NCI-H82 (cell line): ENCODE data around the gene IQCF5.
"Not testable (repeated sequence)": the region's sequence is repeated elsewhere in the genome, so short reads cannot be mapped to it uniquely, and the experiment has no call there.

Source experiments
- DNase-seq: peaks from one replicate; lab custom pipeline; 2025; lab: John Stamatoyannopoulos, UW

Gene IQCF5

DNA sequence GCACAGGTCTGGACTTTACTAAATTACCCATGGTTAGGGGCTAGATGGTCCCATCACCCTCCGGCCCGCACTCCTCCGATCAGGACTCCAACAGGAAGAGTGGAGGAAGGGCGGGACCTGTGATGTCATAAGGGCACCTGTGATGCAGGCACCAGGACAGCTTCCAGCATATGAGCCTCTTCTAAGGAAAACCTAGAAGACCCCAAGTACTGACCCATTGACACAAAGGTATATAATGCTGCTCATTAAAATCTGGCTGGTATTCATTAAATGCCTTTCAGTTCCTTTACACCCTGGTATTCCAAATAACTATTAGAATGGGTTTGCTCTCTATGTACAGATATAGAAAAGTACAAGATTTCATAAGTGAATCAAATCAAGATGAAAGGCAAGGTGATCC lies at the start of gene IQCF5:
TSS of gene IQCF5 (minus strand) at position 101 of the 400 bp plus-strand sequence. CDS start at position 31, 70 bp downstream.
- DNase-seq = no peak

DNA sequence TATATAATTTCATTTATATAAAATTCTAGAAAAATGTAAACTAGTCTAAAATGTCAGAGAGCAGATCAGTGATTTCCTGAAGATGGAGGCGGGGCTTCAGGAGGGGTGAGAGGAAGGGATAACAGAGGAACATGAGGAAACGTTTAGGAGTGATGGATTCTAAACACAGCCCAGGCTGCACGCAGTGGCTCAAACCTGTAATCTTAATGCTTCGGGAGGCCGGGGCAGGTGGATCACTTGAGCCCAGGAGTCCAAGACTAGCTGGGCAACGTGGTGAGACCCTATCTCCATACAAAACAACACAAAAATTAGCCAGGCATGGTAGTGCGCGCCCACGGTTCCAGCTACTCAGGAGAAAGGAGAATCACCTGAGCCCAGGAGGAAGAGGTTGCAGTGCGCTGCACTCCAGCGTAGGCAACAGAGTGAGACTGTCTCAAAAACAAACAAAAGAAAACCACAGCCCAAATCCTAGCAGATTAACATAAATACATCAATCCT lies 45.7 kb upstream of the IQCF5 start:
- no peak for DNase-seq

DNA sequence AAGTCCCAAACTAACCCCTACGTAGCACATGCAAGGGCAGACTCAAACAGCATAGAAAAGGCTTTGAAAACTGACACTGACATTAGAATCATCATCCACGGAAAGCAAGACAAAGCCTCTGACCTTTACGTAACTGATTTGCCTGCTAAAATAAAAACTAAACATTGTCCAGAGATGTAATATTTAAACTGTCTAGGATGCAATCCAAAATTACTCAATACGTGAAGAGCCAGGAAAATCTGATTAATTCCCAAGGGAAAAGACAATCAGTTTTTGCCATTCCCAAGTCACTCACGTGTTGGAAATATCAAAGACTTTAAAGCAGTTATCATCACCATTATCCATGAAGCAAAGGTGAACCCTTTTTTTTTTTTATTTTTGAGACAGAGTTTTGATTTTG lies 41.0 kb upstream of the IQCF5 start:
- no peak for DNase-seq

DNA sequence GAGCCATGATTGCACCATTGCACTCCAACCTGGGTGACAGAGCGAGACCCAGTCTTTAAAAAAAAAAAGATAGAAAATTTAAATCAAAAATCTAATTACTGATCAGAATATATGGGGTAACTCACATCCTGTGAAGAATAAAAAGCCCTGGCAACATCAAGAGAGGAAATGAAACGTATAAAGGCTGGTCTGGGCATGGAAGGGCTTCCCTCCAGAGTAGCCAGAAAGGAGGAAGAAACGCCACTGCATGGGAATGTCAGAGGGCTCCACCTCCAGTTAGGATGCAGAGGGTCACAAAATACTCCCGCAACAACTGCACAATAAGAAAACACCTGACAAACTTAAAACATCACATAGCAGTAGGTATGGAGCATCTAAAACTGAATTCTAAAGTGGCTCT lies 32.6 kb upstream of the IQCF5 start:
- DNase-seq = no peak

DNA sequence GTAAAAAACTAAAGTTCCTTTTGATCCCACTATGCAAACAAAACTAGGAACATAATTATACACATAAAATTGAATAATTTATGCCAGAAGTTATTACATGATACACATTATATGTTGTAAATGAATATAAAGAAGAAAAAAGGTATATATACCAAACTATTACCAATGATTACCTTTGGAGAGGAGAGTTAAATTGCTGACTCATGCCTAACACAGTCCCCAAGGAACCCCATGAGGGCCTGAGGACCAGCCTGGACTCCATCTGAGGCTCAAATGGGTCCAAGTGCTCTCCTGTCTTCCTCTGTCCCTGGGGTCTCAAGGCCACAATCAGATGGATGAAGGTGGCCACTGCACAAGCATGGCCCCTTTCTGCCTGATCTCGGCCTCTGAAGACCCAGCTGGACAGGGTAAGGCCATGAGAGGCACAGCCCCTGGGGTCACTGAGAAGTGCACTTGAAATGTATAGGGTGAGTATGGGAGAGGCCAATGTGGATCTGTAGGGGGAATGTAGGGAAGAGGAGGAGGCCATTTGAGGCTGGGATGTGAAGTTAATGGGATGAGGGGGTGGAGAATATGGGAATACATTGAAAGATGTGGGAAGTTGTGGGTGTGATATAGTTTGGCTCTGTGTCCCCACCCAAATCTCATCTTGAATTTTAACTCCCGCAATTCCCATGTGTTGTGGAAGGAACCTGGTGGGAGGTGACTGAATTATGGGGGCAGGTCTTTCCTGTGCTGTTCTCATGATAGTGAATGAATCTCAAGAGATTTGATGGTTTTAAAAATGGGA lies 28.8 kb upstream of the IQCF5 start:
- no peak for DNase-seq

DNA sequence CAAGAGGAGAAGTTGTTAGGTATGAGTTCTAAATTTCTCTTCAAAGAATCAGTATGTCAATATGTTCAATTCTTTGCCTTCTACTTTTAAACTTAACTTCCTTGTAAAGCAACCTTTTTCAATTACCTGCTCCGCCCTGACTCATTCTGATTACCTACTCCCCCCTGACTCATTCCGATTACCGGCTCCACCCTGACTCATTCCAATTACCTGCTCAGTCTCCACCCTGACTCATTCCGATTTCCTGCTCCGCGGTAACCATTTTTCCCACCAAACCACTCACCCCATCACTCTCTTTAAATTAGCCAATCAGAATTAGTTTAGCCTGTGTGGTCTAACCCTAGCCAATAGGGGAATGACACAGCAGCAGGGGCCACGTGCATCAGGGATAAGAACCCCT lies 27.0 kb upstream of the IQCF5 start:
- not testable (repeated sequence) for DNase-seq

DNA sequence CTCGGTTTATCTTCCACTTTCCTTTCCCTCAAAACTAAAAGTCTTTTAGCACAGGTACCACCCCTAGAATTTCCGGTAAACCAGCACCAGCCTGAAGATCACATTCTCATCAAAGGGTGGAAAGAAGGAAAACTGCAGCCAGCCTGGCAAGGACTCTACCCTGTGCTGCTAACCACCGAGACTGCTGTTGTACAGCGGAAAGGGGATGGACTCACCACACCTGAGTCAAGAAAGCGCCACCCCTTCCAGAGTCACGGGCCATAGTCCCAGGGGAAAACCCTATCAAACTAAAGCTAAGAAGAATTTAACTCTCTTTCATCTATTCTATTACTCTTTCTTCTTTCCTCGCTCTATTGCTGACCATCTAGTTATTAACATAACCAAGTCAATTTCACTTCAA lies 24.6 kb upstream of the IQCF5 start:
- not testable (repeated sequence) for DNase-seq

DNA sequence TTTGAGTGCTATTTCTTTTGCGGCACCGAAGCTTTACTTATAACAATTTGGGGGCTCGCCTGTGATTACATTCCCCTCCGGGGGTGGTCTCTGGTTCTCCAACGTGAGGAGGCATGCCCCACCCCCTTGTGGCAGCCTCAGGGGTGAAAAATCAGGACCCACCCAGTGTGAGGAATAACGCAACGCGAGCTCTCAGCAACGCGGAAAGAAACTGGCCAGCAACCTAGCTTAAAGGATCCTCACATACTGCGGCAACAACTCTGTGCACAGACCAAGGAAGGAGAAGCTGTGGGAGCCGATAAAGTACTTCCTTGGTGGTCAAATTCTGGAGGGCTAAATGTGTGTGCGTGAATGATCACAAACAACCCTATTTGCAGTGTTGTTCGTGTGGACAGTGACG lies 22.0 kb upstream of the IQCF5 start:
- no peak for DNase-seq

DNA sequence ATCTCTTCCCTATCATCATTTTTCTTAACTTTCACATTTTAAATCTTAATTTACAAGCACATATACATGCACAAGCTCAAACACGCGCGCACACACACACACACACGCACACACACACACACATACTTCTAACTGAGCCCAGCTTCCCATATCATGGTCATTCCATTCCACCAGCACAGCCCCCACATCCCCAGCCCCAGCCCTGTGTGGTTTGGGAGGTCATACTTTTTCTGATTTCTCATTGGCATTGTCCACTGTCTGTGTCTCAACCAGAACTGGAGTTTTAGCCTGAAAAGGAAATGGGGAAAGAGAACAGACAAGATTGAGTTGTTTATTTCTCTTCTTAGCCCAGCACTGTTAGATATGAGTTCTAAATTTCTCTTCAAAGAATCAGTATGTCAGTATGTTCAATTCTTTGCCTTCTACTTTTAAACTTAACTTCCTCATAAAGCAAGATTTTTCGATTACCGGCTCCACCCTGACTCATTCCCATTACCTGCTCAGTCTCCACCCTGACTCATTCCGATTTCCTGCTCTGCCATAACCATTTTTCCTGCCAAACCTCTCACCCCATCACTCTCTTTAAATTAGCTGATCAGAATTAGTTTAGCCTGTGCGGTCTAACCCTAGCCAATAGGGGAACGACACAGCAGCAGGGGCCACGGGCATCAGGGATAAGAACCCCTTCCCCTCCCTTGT lies 21.4 kb upstream of the IQCF5 start:
- no peak for DNase-seq

DNA sequence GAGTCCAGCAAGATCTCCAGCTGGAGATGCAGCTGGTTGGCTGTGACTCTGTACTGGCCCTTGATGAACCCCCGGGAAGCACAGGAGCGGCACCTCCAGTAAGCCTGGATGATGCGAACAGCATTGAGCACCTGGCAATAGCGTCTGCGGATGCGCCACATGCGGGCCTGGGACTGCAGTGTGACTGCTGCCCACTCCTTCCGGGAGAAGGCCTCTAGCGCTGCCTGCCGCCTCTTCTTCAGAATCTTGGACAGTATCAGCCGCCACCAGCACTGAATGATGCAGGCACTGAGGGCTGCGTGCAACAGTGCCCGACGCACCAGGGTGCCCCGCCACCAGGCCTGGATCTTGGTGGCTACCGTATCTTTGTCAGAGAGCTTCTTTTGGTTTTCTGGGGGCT lies 19.5 kb upstream of the IQCF5 start:
- DNase-seq = no peak

DNA sequence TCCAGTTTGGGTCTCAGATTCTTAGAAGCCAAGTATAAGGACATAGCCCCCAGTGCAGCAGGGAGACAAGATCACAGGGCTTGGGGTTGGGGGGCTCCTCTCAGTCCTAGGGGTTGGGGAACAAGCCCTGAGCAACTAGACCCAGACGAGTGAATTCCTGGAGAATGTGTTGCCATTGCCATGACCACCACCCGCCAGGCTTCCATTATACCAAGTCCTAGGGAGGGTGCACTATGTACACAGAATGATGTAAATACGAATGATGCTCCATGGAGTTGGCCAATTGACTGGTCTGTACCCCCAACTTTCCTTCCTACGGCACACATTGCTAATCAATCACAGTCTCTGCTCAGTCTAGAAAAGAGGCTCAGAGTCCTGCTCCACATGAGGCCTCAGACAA lies 19.0 kb upstream of the IQCF5 start:
- no peak for DNase-seq

DNA sequence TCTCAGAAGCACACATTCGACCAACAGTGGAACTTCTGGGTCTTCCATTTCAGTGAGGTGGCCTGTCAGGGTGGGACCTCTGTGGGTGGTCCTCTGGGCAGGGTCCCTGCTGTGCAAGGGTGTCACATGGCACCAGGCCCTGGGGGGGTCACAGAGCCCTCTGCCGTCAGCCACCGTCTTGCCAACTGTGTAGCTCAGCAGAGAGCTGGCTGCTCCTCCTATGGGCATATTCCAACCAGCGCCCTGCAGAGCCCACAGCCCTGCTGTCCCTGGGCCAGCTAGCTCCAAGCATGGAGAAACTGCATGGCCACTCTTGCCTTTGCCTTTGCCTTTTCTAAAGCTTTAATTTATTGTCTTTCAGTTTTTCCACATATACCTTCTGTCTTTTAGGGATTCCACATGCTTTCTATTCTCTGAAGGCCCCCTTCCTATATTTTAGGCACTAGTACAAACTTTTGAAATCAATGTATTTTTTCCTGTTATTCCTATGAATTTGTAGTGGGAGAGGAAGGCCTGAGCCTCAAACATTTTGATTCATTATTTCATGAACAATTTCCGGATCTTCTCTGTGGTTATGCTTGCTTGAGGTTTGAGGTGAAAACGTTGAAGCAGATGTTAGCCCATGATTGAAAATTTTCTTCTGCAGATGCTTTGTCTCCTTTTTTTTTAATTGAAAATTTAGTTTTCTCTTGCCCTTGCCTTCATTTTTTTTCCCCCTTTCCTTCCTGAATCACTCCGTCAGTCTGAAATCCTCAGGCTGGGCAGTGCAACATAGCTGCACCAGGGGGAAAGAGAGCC lies 16.0 kb upstream of the IQCF5 start:
- no peak for DNase-seq

DNA sequence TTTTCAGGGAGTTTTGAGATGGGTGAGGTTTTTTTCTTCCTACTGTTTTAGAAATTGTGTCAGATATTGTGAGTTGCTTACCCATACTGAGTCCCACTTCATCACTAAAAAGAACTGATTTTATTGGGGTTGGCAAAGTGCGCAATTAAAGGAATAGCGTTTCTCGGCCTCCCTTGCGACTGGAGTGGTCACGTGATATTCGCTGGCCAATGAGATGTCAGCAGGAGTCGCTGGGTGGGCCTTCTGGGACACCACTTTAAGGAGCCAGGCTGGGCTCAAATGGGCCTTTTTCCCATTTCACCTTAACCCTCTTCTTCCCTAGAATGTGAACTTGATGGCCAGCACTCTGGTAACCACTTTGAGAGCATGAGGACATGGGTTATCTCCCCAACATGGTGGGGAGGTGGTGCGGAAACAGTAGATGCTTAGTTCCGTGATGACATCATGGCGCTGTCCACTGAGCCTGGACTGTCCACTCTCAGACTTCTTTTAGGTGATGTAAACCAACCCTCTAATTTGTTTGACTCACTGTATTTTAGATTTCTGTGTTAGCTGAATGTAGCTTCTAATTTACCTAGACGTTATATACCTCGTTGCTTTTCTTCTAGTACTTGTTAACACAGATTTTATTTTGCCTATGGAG lies 13.2 kb upstream of the IQCF5 start:
- no peak for DNase-seq

DNA sequence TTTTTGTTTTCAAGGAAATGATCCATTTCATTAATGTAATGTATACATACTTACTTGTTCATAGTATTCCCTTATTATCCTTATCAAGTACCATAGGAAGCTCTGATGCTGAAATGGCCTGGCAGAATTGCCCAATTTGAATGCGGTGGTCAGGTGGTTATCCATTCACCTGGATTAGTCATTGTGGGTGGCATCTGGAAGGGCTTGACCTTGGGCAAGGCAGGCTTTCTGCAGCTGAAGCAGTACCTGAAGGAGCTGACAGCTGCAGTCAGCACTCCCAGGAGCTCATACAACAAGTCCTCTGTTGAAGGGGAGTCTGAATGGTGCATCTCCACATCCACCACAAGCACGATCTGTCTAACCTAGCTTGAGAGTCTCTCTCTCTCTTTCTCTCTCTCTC lies 12.2 kb upstream of the IQCF5 start:
- no peak for DNase-seq

DNA sequence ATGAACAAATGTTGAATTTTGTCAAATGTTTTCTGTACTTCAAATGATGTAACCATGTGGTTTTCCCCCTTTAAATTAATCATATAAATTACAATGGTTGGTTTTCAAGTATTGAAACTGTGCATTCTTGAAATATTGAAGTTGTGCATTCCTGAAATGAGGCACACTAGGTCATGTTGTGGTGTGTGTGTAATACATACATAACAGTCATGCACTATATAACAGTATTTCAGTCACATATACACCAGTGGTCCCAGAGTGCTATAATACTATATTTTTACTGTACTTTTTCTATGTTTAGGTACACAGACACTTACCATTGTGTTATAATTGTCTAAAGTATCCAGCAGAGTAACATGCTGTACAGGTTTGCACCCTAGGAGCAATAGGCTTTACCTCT lies 11.0 kb upstream of the IQCF5 start:
- DNase-seq = no peak

DNA sequence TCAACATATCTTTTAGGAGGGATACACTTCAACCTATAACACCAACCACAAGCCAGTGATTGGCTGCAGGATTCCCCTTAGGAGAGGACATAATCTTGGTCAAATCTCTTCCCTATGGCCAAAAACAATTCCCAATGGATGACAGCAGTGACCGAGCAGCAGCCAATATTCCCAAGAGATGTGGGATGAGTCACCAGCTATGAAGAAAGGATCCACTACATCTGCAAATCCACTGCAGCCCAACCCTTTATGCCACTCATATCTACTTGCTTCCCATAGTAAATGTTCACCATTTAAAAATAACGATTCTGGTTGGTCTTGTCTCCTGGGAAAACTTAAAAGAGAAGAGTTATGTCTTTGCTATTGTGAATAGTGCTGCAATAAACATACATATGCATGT lies 4.5 kb upstream of the IQCF5 start:
- DNase-seq = no peak

DNA sequence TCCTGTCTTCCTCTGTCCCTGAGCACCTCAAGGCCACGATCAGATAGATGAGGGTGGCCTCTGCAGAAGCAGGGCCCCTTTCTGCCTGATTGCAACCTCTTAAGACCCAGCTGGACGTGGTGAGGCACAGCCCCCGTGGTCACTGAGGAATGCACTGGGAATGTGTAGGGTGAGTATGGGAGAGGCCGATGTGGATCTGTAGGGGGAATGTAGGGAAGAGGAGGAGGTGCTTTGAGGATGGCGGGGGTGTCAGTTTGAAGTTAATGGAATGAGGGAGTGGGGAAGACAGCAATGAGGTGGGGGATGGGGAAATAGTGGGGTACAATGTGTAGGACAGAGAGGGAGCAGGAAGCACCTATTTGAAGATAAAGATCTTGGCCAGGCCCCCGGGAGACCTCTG lies 785 bp upstream of the IQCF5 start:
- no peak for DNase-seq

DNA sequence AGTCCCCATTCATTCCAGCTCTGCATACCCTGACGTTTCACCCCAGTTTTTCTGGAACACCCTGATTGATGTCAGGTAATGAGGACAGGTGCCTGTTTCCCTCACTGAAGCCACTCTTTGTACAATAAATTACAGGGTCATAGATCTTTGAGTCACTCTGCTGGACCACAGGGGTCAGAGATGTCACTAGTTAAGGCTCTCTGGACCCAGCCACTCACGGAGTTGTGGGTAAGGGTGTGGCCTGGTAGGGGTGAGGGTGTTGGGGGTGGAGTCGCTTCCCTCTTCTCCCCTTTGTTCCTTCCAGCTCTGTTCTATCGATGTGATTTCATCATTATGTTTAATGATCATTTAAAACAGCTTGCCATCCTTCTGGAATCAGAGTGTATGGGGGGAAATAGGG lies 512 bp downstream of the IQCF5 start:
- DNase-seq = no peak

DNA sequence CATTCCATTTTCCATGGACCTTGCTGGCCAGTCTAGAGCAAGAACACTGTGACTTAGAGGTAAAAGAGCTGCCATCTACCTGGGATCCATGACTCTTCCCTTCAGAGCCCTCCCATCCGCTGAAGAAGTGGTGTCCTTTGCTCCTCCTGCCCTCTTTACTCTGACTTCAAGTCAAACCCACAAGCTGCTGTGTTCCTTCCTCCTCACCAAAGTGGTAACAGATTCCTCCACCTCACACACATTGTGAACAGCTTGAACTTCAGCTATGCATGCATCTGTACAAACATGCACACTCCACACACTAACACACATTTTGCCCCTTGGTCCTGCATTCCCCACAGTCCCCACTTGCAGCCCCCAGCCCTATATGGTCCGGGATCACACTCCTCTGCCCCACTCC lies 990 bp downstream of the IQCF5 start:
- no peak for DNase-seq

DNA sequence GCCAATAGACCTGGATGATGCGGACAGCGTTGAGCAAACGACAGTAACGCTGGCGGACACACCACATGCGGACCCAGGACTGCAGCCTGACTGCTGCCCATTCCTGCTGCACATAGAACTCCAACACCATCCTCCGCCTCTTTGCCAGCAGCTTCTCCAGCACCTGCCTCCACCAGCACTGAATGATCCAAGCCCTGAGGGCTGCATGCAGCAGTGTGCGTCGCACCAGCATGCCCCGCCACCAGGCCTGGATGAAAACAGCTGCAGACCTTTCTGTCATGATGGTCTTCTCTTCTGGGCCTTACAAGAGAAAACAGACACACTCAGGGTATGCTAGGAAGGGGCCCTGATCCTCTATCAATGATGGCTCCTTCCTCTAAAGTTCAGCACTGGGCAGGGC lies 1.5 kb downstream of the IQCF5 start:
- no peak for DNase-seq

DNA sequence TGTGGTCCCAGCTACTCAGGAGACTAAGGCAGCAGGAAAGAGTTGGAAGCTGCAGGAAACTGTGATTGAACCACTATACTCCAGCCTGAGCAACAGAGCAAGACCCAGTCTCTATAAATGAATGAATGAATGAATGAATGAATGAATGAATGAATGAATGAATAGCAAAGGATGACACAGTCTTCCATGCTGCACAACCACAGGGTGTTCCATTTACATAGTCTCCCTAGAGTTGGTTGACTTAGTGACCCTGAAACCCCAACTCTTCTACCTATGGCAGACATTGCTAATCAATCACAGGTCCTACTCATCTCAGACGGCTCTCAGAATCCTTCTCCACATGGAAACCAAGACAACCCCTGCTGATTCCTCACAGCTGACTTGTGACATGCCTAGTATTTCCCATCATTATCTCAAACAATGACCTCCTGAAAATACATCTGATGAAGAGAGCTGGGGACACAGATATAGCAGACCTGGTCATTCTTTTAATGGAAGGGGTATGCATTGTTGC lies 2.1 kb downstream of the IQCF5 start:
- no peak for DNase-seq

DNA sequence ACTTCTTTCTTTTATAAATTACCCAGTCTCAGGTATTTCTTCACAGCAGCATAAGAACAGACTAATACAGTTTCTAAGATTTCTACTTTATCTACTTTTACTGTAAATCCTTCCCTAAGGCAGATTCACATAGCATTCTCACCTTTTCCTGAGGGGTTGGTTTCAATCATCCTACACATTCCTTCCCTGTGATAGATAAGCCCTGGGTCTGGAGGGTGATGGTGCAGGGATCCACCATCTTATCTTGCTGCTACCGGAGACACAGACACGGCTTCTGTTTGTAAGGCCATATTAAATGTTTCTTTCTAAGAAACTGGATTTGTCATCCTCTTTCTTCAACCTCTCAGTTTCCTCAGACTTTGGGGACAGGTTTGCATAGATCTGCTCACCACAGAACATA lies 6.1 kb downstream of the IQCF5 start:
- DNase-seq = no peak
